ENCODE measurements around the gene TTC28.
A peak's percentile ranks its signal among the peaks of the same experiment; 100 is the strongest.

TTC28 gene

GRCh38 chr22:27987557-27987956 lies 692.1 kb downstream of the TTC28 start:
- H3K27me3 ChIP-seq (ENCODE audit: insufficient read depth, low read length, poor library complexity), result no peaks in the 10 kb centered on the region
- no peaks in the 10 kb centered on the region for H3K79me1 ChIP-seq (ENCODE audit: low read length)
- no peak overlapping the region for H3K4ac ChIP-seq (ENCODE audit: low read depth, low read length)
- no peak overlapping the region for H3K27ac ChIP-seq (ENCODE audit: low read depth, low read length)
- H3K36me3 ChIP-seq (ENCODE audit: control insufficient read depth, insufficient read depth, low read length), result no peaks in the 10 kb centered on the region
- WGBS (ENCODE audit: extremely low coverage, insufficient coverage, low lambda C conversion rate), result no CpG with 5 or more reads among the region's 6 CpGs
- no peak overlapping the region for H2AK5ac ChIP-seq (ENCODE audit: low read length)
- H3K9ac ChIP-seq (ENCODE audit: low read length), result no peak overlapping the region
- no peak overlapping the region for H3K4me2 ChIP-seq (ENCODE audit: low read length)
- no peak overlapping the region for H4K8ac ChIP-seq (ENCODE audit: low read depth, low read length)
- DNase-seq, result peak; percentile 77
- no peak overlapping the region for H3K18ac ChIP-seq (ENCODE audit: low read length)
- no peak overlapping the region for H2BK5ac ChIP-seq (ENCODE audit: low read length)
- no peak overlapping the region for H2BK120ac ChIP-seq (ENCODE audit: low read depth, low read length)
- no peak overlapping the region for H3K56ac ChIP-seq (ENCODE audit: low read length)
- H4K5ac ChIP-seq (ENCODE audit: low read length), result no peak overlapping the region
- no peaks in the 10 kb centered on the region for H3K4me1 ChIP-seq (ENCODE audit: control insufficient read depth, low read depth, low read length)
- H2BK15ac ChIP-seq (replicated peaks; ENCODE audit: low read depth), result no peak overlapping the region
- no peak overlapping the region for H3K4me3 ChIP-seq (ENCODE audit: low read length)
- H3K79me2 ChIP-seq (ENCODE audit: control insufficient read depth, insufficient read depth, low read length), result no peaks in the 10 kb centered on the region
- no peak overlapping the region for H3K23ac ChIP-seq (ENCODE audit: low read length)

GRCh38 chr22:27986937-27987336 lies 692.7 kb downstream of the TTC28 start:
- Histone ChIP-seq H3K79me2 (ENCODE audit: control insufficient read depth, insufficient read depth, low read length) (no peaks in the 10 kb centered on the region), H2BK5ac (ENCODE audit: low read length) (no peak overlapping the region), H3K27ac (ENCODE audit: low read depth, low read length) (no peak overlapping the region), H2BK120ac (ENCODE audit: low read depth, low read length) (no peak overlapping the region), H2AK5ac (ENCODE audit: low read length) (no peak overlapping the region), H3K36me3 (ENCODE audit: control insufficient read depth, insufficient read depth, low read length) (no peaks in the 10 kb centered on the region), H3K4me2 (ENCODE audit: low read length) (no peak overlapping the region), H4K8ac (ENCODE audit: low read depth, low read length) (no peak overlapping the region), H3K23ac (ENCODE audit: low read length) (no peak overlapping the region), H3K4ac (ENCODE audit: low read depth, low read length) (no peak overlapping the region), H4K5ac (ENCODE audit: low read length) (no peak overlapping the region), H3K79me1 (ENCODE audit: low read length) (no peaks in the 10 kb centered on the region), H2BK15ac (replicated peaks; ENCODE audit: low read depth) (no peak overlapping the region), H3K27me3 (ENCODE audit: insufficient read depth, low read length, poor library complexity) (no peaks in the 10 kb centered on the region), H3K18ac (ENCODE audit: low read length) (no peak overlapping the region), H3K4me3 (ENCODE audit: low read length) (no peak overlapping the region), H3K9ac (ENCODE audit: low read length) (no peak overlapping the region), H3K4me1 (ENCODE audit: control insufficient read depth, low read depth, low read length) (no peaks in the 10 kb centered on the region), H3K56ac (ENCODE audit: low read length) (no peak overlapping the region)
- DNase-seq, result no peak
- no CpG with 5 or more reads among the region's 5 CpGs for WGBS (ENCODE audit: extremely low coverage, insufficient coverage, low lambda C conversion rate)

GRCh38 chr22:27986459-27986858 lies 693.2 kb downstream of the TTC28 start:
- Histone ChIP-seq H4K8ac (ENCODE audit: low read depth, low read length) (no peak overlapping the region), H3K56ac (ENCODE audit: low read length) (no peak overlapping the region), H3K79me2 (ENCODE audit: control insufficient read depth, insufficient read depth, low read length) (no peaks in the 10 kb centered on the region), H2AK5ac (ENCODE audit: low read length) (no peak overlapping the region), H3K4me3 (ENCODE audit: low read length) (no peak overlapping the region), H3K23ac (ENCODE audit: low read length) (no peak overlapping the region), H2BK15ac (replicated peaks; ENCODE audit: low read depth) (no peak overlapping the region), H2BK120ac (ENCODE audit: low read depth, low read length) (no peak overlapping the region), H4K5ac (ENCODE audit: low read length) (no peak overlapping the region), H3K18ac (ENCODE audit: low read length) (no peak overlapping the region), H3K4ac (ENCODE audit: low read depth, low read length) (no peak overlapping the region), H3K9ac (ENCODE audit: low read length) (no peak overlapping the region), H2BK5ac (ENCODE audit: low read length) (no peak overlapping the region), H3K4me1 (ENCODE audit: control insufficient read depth, low read depth, low read length) (no peaks in the 10 kb centered on the region), H3K79me1 (ENCODE audit: low read length) (no peaks in the 10 kb centered on the region), H3K27ac (ENCODE audit: low read depth, low read length) (no peak overlapping the region), H3K36me3 (ENCODE audit: control insufficient read depth, insufficient read depth, low read length) (no peaks in the 10 kb centered on the region), H3K27me3 (ENCODE audit: insufficient read depth, low read length, poor library complexity) (no peaks in the 10 kb centered on the region), H3K4me2 (ENCODE audit: low read length) (no peak overlapping the region)
- WGBS (ENCODE audit: extremely low coverage, insufficient coverage, low lambda C conversion rate), result no CpG with 5 or more reads among the region's 5 CpGs
- no peak for DNase-seq

GRCh38 chr22:27985323-27986275 lies 694.0 kb downstream of the TTC28 start:
- no peak overlapping the region for H2BK120ac ChIP-seq (ENCODE audit: low read depth, low read length)
- WGBS (ENCODE audit: extremely low coverage, insufficient coverage, low lambda C conversion rate), result no CpG with 5 or more reads among the region's 12 CpGs

GRCh38 chr22:27984723-27985122 lies 694.9 kb downstream of the TTC28 start:
- H4K5ac ChIP-seq (ENCODE audit: low read length), result no peak overlapping the region
- no peak overlapping the region for H2BK5ac ChIP-seq (ENCODE audit: low read length)
- peaks cover 1% of the 10 kb centered on the region for H3K4me1 ChIP-seq (ENCODE audit: control insufficient read depth, low read depth, low read length)
- H3K56ac ChIP-seq (ENCODE audit: low read length), result no peak overlapping the region
- H3K27ac ChIP-seq (ENCODE audit: low read depth, low read length), result no peak overlapping the region
- no peak overlapping the region for H2BK120ac ChIP-seq (ENCODE audit: low read depth, low read length)
- H3K79me1 ChIP-seq (ENCODE audit: low read length), result no peaks in the 10 kb centered on the region
- H3K4me2 ChIP-seq (ENCODE audit: low read length), result no peak overlapping the region
- no peak for DNase-seq
- no peak overlapping the region for H2AK5ac ChIP-seq (ENCODE audit: low read length)
- no peak overlapping the region for H2BK15ac ChIP-seq (replicated peaks; ENCODE audit: low read depth)
- H4K8ac ChIP-seq (ENCODE audit: low read depth, low read length), result no peak overlapping the region
- no peak overlapping the region for H3K4me3 ChIP-seq (ENCODE audit: low read length)
- H3K9ac ChIP-seq (ENCODE audit: low read length), result no peak overlapping the region
- H3K23ac ChIP-seq (ENCODE audit: low read length), result no peak overlapping the region
- H3K79me2 ChIP-seq (ENCODE audit: control insufficient read depth, insufficient read depth, low read length), result no peaks in the 10 kb centered on the region
- WGBS (ENCODE audit: extremely low coverage, insufficient coverage, low lambda C conversion rate), result no CpG with 5 or more reads among the region's 9 CpGs
- H3K36me3 ChIP-seq (ENCODE audit: control insufficient read depth, insufficient read depth, low read length), result no peaks in the 10 kb centered on the region
- no peak overlapping the region for H3K18ac ChIP-seq (ENCODE audit: low read length)
- H3K27me3 ChIP-seq (ENCODE audit: insufficient read depth, low read length, poor library complexity), result no peaks in the 10 kb centered on the region
- H3K4ac ChIP-seq (ENCODE audit: low read depth, low read length), result no peak overlapping the region

More at GRCh38 chr22:27985323-27986275, 694.0 kb downstream of the TTC28 start:
- Histone ChIP-seq H3K23ac (ENCODE audit: low read length) (no peak overlapping the region), H3K4me2 (ENCODE audit: low read length) (no peak overlapping the region), H3K4ac (ENCODE audit: low read depth, low read length) (no peak overlapping the region), H3K27ac (ENCODE audit: low read depth, low read length) (no peak overlapping the region), H3K18ac (ENCODE audit: low read length) (no peak overlapping the region), H2AK5ac (ENCODE audit: low read length) (no peak overlapping the region), H4K5ac (ENCODE audit: low read length) (no peak overlapping the region), H3K36me3 (ENCODE audit: control insufficient read depth, insufficient read depth, low read length) (no peaks in the 10 kb centered on the region), H3K4me3 (ENCODE audit: low read length) (no peak overlapping the region), H3K9ac (ENCODE audit: low read length) (no peak overlapping the region), H3K27me3 (ENCODE audit: insufficient read depth, low read length, poor library complexity) (no peaks in the 10 kb centered on the region), H4K8ac (ENCODE audit: low read depth, low read length) (no peak overlapping the region), H3K79me2 (ENCODE audit: control insufficient read depth, insufficient read depth, low read length) (no peaks in the 10 kb centered on the region), H3K56ac (ENCODE audit: low read length) (no peak overlapping the region), H3K79me1 (ENCODE audit: low read length) (no peaks in the 10 kb centered on the region), H2BK5ac (ENCODE audit: low read length) (no peak overlapping the region), H2BK15ac (replicated peaks; ENCODE audit: low read depth) (no peak overlapping the region), H3K4me1 (ENCODE audit: control insufficient read depth, low read depth, low read length) (peaks cover 1% of the 10 kb centered on the region)
- peak; percentile 15 for DNase-seq

Measured in mesendoderm (in vitro differentiated cells).